GM21825 (cell line): Measurements from ENCODE around the gene GHR.

Source experiments
- ATAC-seq: cut with Tn5 transposase; IDR thresholded peaks from one replicate; pipeline ENCODE4 v1.9.1; 2021; ENCODE audit warnings: mild to moderate bottlenecking, moderate library complexity; ENCODE audit not compliant: unreplicated experiment

Gene GHR

DNA sequence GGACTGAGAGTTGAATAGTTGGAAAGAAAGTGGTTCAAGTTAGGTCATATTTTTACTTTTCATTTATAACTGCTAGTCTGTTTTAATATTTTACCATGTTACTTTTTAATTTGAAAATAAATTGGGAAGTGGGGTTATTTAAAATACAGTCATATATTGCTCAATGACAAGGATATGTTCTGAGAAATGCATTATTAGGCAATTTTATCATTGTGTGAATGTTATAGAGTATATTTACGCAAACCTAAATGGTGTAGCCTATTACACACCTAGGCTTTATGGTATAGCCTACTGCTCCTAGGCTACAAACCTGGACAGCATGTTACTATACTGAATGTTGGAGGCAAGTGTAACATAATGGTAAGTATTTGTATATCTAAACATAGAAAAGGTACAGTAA is 338.6 kb downstream of the GHR start:
- ATAC-seq, result no peak

DNA sequence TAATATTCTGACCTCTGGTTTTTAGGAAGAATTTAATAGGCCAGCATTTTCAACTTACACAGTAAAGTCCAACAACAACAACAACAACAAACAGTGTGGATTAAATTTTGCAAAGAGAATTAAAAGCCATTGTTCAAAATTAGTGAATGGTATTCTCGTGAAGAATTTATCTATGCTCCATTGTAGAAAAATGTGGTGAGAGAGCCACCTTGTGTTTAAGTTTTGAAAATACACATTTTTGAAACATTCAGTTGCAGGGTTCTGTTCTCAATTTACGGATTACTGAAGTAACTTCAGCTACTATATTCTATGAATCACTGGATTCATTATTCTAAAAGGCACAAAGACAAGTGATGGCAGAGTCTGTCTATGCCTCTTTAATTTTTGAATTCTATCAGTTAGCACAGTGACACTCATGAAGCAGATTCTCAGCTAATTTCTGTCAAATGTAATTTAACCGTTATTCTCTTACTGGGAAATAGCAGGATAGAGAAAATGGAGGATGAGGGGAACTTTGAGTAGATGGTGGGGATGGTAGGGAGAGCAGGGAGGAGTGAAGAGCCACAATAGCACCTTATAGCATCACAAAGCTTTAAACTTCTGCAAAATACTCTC is 344.4 kb downstream of the GHR start:
- ATAC-seq, result no peak

DNA sequence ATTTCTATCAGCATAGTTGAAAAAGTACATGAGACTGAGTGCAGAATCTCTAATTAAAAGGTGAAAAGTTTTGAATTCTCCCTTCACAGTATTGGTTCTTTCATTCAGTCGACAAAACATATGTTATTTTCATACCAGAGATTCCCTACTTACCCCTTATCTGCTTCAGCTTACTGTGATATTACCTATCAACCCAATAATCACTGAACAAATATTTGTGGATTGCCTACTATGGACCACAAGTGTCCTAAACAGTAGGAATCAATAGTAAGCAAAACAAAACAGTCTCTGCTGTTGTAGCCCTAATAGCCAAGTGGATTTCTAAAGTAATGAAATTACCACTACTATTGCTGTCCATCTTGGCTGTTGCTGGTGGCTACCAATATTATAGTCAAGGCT is 344.9 kb downstream of the GHR start:
- ATAC-seq, result no peak

DNA sequence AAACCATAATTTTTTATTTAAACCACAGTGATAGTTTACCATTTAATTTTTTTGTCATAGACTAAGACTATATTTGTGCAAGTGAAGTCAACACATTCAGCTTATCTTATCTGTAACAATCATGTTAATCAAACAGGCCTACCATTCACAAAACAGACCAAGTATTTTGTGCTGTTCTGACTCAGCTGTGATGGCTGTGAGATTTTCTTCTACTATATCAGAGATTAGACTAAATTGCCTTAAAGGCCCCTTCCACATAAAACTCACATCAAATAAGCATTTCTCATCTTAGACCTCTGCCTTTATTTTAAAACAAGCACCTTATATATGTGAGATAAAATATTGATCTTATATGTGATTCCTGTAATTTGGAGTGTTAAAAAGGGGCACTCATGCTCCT is 346.8 kb downstream of the GHR start:
- no peak for ATAC-seq
